Omental fat pad (tissue), 4 donors: Measurements from ENCODE around the gene CPZ. TPM values are rescaled to one million over a fixed set of nuclear protein-coding genes. Genes with fewer than 3 reads are reported as not detected.

Source experiments
- ATAC-seq: fragments of 150-250 bp; one replicate; pipeline ENCODE4 v1.9.1; 2016; ENCODE audit warnings: mild to moderate bottlenecking, moderate library complexity; ENCODE audit not compliant: low FRiP score
- DNase-seq: peaks from one replicate; pipeline ENCODE4 v3.0.0-alpha.2; 2019; ENCODE audit warnings: low spot score
- total RNA-seq, 4 donors: library from RNA; depleted of rRNA; stranded (reverse); fragments of >200 nt; gene quantifications; one replicate each; pipeline ENCODE4 v1.1.0, GENCODE V29; 2016
- TF ChIP-seq, protein P1 (sequence below), 3 donors: fragments of 450-650 bp; IDR thresholded peaks; one replicate each; pipeline ENCODE4 v1.5.1; 2016 to 2017; ENCODE audit warnings: antibody characterized with exemption in 3 of 3, mild to moderate bottlenecking in 3 of 3, moderate library complexity in 2 of 3

Gene CPZ
- total RNA-seq, 4 donors from 2014 or later = 0.32 to 14.2 (median 8.4) TPM

DNA sequence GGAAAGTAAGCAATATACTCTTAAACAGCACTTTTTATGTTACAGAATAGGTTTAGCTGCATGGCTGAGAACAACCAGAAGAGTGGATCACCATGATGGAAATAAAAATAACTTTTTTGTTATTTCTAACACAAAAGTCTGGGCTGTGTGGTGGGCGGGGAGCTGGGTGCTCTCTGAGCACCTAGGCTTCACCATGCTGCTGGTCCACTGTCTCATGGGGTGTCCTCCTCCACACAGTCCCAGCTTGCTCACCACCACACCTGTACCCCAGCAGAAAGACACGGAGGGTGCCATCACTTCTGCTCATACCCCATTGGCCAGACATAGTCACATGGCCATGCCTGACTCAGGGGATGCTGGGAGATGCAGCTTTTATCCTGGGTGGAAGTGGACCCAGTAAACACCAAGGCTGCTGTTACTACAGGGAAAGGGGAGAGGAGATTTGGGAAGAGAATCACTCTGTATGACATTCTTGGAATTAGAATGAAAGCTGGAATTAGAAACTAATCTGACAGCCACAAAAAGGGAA, 45.0 kb downstream of the CPZ start:
- ATAC-seq = no peak
- TF ChIP-seq, protein P1, sequence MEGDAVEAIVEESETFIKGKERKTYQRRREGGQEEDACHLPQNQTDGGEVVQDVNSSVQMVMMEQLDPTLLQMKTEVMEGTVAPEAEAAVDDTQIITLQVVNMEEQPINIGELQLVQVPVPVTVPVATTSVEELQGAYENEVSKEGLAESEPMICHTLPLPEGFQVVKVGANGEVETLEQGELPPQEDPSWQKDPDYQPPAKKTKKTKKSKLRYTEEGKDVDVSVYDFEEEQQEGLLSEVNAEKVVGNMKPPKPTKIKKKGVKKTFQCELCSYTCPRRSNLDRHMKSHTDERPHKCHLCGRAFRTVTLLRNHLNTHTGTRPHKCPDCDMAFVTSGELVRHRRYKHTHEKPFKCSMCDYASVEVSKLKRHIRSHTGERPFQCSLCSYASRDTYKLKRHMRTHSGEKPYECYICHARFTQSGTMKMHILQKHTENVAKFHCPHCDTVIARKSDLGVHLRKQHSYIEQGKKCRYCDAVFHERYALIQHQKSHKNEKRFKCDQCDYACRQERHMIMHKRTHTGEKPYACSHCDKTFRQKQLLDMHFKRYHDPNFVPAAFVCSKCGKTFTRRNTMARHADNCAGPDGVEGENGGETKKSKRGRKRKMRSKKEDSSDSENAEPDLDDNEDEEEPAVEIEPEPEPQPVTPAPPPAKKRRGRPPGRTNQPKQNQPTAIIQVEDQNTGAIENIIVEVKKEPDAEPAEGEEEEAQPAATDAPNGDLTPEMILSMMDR (IDR thresholded peaks at IDR 0.05) = no peak
- no peak for DNase-seq

DNA sequence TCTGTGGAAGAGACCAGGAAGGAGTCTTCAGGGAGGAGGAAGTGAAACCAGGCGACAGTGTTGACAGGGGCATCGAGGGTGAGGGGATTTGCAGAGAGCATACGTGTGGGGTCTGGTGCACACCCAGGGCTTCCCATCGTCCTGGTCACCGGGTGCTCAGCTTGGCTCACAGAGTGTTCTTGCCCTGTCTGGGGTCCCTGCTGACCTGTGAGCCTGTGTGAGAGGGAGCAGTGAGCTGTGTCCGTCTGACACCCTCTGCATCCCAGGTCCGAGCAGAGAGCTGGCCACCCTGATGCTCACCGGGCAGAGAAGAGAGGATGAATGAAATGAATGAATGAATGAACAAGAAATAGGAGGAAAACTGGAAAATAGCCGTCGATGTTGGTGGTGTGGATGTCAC, 46.5 kb downstream of the CPZ start:
- TF ChIP-seq, protein P1 (IDR thresholded peaks at IDR 0.05) = no peak
- DNase-seq (peak; percentile 4), ATAC-seq (no peak)

DNA sequence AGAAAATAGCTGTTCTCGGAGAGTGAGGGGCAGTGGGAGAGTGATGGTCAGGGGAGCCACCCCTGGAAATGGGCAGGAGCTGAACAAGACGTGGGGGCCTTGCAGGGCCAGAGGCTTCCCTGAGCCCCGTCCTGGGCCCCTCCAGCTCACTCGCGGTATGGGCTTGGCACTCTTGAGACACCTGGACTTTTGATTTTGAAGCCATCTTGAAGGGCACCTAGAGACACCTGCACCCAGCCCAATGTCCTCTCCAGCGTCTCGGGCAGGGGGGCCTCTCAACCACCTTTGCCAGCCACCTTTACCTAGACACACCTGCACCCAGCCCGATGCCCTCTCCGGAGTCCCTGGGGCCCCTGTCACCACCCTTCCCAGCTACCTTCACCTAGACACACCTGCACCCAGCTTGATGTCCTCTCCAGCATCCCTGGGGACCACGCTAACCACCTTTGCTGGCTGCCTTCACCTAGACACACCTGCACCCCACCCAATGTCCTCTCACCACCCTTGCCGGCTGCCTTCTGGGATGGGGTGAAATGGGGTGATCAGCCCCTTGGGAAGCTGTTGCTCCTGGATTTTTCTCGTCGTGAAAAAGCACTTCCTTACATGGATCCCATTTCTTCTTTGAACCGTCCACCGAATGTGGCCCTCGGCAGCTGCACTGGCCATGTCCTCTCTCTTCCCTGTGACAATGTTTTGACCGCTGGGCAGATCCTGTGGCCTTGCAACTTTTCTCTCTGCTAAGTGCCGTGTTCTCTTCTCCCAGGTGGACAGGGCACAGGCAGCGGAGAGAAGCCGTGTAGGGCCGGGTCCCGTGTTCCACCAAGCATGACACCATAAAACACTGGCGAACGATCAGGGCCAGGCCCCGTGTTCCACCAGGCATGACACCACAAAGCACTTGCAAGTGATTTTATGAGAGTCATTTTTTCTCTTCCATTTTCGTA, 47.5 kb downstream of the CPZ start:
- TF ChIP-seq, protein P1 (IDR thresholded peaks at IDR 0.05) = no peak
- DNase-seq (no peak), ATAC-seq (no peak)

DNA sequence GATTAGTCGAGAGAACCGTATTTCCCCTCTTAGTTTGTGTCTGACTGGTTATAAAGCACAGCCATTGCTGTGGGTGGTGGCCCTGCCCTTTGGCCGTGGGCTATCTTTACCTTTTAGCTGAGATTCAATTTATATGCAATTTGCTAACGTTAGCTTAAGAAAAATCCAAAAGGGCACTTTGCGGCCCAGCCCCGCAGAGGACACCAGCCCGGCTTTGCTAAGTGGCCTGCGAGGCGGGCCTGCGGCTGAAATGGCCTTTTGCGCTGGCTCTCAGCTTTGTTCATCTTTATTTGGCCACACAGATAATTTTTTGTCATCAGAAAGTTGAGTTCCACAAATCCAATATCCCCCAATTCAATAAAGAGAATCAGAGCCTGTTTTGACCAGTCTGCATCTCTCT, 48.3 kb downstream of the CPZ start:
- ATAC-seq = no peak
- no peak for DNase-seq
- TF ChIP-seq, protein P1 (IDR thresholded peaks at IDR 0.05) = no peak

DNA sequence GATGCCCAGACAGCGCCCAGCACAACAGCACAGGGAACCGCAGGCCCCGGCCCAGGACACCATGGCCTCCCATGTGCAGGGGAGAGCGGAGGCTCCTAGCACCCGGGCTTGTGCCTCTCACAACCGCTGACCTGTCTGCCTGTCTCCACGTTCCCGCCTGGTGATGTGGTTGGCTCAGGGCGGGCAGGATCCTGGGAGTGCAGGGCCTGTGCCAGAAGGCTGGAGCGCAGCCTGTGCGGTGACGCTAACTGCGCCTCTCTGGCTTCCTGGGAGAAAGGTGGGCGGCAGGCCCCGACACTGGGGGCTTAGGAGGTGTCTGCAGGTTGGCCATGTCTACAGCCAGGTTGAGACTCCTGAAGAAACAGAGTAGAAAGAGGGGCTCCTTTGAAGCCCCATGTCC, 48.7 kb downstream of the CPZ start:
- DNase-seq (peak; percentile 14), ATAC-seq (no peak)
- TF ChIP-seq, protein P1 (IDR thresholded peaks at IDR 0.05) = no peak

DNA sequence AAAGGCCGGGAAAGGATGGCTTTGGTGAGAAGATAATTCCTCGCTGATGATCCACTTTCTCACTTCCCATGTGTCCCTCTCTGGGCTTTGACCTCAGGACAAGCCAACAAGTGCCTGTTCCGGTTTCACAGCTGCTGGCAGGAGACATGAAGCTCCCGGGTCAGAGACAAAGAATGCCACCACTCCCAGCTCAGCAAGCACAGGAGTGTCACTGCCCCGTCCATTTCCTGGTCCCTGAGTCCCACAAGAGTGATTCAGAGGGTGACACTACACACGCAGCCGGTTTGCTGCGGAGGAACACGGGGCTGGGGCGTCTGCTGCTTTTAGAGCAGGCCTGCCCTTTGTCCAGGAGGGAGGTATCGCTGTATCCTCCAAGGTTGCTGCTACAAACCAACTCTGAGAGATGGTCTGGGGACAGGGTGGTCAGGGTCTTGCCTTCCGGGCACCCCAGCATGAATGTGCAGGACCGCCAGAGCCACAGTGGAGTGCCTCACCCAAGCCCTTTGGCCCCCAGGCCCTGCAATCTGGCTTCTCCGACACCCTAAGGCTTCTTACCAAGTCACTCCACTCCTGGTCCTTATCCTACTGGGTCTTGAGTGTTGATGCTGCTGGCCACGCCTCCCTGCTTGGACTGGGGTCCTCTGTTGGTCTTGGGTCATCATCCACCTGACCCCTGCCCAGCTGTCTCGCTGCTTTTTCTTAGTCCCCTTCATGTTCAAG, 49.5 kb downstream of the CPZ start:
- DNase-seq (no peak), ATAC-seq (no peak)
- TF ChIP-seq, protein P1 (IDR thresholded peaks at IDR 0.05) = no peak
